NCI-H748 (cell line): ENCODE measurements around the gene TMEM269.
A peak's percentile ranks its signal among the peaks of the same experiment; 100 is the strongest.

Experiments
- DNase-seq: peaks from one replicate; lab custom pipeline; 2025; ENCODE audit not compliant: unreplicated experiment; lab: John Stamatoyannopoulos, UW

The TMEM269 gene

DNA sequence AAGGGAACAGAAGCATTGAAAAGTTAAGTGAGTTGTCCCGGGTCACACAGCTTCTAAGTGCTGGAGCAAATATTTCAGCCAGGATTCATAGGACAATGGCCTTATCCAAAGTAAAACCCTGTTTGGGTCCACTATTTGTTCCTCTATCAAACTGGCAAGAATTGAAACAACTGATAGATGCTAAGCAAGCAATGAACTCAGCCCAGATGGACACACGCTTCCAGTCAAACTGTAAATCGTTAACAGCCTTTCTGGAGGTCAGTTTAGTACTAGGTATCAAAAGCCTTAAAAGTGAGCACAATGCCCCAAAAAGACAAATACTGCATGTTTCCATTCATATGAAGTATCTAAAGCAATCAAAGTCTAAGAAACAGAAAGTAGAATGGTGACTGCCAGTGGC is 33.2 kb downstream of the TMEM269 start:
- DNase-seq, result no peak

DNA sequence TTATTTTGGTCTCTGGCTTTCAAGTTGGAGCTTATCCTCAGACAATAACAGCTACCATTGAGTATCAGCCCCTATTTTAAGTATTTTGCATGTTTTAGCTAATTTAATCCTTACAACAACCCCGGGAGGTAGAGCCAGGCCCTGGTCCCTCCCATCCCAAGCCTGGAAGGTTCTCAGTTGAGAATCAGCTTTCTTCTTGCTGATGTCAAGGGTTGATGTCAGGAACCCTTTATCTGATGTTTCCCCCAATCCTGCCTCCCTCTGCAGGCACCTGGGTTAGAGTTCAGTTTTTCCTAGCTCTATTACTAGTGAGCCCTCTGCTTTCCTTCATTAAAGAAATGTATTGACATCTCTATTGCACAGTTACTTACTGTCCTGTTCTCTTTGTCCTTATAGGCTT is 36.0 kb downstream of the TMEM269 start:
- no peak for DNase-seq

DNA sequence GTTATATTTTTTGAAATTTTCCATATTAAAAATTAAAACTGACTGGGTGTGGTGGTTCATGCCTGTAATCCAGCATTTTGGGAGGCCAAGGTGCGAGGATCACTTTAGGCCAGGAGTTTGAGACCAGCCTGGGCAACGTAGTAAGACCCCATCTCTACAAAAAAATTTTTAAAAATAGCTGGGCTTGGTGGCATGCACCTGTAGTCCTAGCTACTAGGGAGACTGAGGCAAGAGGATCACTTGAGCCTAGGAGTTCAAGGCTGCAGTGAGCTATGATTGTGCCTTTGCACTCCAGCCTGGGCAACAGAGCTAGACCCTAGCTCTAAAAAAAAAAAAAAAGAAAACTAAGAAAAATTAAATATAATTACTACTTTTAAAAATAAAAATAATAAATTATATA is 36.9 kb downstream of the TMEM269 start:
- DNase-seq, result no peak

DNA sequence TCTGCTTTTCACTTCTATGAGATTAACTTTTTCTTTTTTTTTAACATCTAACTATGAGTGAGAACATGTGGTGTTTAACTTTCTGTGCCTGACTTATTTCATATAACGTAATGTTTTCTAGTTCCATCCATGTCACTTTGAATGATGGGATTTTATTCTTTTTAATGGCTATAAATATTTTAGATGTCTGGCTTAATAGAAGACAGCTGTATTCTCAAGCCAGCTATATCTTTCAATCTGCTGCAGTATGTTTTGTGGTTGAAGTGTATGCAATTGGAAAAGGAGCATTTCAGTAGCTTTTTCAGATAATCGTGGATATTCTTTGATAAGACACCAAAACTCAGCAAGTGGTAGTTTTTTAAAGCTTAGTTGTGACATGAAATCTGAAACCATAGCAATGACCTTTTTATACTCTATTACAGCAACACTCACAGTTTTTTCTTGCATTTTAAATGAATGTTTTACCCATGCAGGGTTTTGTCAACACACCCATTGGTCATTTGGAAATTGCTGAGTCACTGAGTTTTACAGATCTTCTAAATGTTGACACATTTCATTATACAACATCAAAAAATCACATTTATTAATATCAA is 38.1 kb downstream of the TMEM269 start:
- peak; percentile 81 for DNase-seq

DNA sequence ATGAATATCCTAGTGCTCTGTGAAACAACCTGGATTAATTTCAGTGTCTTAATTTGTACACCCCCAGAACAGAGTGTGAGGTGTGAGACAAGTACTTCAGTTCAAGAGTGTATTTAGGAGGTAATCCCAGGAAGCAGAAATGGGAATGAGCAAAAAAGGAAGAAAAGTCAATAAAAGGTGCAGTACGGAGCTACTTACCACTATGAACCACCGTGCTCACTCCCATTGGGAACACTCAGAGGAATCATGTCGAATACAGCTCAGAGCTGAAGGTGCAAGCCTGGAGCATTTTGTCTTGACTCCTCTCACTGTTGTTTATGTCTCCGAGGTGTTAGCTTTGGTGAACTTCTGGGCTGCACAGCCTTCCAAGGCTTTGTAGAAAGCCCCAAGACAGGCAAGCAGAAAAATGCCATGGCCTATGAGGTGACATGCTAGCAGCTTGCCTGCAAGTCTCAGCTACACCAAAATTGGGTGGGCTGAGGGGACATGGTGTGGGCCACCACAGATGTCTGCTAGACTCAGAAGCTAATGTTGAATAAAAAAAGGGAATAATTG is 39.8 kb downstream of the TMEM269 start:
- DNase-seq, result no peak

DNA sequence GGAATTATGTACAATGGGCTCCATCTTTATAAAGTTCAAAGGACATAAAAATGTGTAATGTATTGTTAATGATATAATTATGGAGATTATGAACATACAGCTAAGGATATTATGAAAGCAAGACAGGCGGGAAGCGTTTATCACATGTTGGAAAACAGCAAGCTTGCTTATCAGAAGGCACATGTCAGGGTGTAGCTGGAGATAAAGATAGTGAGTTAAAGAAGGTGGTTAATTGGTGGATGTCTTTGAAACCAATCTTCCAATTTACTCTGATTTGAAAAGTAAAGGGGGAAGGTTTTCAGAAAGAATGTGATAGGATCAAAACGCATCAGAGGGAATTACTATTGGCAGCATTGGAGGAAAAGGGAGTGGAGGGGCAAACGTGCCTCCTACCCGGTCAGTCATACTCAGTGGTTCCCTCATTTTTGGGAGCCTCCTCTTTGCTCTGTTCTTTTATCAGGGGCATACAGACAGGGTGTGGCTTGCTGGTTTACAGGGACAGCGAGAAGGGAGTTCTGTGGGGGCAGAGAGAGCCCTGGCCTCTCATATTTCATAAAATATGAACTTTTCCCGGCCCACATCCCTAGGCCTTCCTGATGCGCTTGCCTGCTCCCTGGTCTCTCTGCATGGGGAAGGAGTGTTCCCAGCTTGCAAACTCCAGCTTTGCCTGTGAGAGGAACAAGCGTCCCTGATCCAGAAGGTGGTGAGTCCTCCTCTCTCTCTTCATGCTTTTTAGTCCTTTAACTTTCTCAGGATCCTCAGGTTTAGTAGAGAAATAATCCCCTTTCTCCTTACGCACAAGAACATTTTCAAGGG is 40.5 kb downstream of the TMEM269 start:
- DNase-seq, result no peak

DNA sequence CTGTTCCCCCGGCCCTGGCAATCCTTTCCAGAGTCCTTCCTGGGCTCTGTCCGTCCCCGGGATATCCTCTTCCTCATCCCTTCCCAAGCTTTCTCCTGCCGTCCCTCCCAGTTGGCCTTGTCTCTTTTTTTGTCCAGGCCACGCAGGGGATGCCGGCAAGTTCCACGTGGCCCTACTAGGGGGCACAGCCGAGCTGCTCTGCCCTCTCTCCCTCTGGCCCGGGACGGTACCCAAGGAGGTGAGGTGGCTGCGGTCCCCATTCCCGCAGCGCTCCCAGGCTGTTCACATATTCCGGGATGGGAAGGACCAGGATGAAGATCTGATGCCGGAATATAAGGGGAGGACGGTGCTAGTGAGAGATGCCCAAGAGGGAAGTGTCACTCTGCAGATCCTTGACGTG is 45.8 kb downstream of the TMEM269 start:
- no peak for DNase-seq

DNA sequence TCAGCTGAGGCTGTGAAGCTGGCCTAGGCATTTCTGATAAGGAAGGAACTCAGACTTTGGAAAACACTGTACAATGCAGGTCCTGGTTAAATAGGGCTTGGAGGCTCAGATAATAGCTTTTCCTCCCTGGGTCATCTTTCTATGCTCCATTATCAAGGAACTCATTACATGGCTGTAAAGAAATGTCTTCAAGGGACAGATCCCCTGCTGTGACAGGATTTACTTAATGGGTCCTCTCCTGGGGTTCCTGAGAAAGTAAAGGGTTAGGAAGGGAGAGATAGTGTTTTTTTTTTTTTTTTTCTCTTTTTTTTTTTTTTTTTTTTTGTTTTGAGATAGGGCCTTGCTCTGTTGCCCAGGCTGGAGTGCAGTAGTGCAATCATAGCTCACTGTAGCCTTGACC is 46.5 kb downstream of the TMEM269 start:
- DNase-seq, result no peak

DNA sequence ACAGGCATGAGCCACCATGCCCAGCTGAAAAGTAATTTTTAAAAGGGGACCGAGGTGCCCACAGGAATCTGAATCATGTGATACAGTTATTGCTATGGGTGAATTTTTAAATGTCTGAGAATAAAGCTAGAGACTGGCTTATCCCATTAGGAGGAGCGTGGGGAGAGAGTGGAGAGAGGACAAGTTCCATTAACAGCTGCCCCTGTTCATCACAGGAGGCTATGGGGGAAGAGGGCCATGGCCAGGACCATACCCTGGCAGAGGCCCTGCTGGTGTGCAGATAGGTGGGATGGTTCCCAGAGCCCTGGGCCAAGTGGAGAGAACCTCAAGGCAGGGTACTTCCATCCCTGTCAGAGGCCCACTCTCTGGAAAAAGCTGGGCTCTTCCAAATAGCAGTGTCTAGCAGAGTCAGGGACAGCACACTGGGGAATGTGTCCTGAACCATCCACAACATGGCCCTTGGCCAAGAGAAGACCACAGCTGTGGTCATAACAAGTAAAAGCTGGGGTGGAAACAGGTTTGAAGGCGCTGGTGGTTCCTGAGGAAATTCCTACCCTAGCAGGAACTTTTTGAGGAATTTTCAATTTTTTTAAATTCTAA is 48.0 kb downstream of the TMEM269 start:
- no peak for DNase-seq

DNA sequence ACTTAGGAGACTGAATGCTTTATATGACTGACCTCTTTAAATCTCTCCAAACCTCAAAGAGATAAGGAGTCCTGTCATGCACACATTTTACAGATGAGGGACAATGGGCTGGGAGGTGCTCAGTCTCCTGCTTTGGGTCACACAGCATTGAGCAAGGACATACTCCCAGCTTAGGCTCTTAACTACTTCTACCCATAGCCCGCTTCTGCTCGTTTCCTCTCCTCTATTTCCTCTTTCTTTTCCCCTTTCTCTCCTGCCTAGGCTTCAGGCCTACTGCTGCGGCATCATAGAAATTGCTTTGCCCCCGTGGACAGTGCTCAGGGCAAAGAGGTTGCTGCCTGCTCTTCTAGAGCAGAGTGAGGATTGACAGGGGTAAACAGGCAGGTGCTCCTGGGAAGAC is 49.2 kb downstream of the TMEM269 start:
- DNase-seq, result no peak

DNA sequence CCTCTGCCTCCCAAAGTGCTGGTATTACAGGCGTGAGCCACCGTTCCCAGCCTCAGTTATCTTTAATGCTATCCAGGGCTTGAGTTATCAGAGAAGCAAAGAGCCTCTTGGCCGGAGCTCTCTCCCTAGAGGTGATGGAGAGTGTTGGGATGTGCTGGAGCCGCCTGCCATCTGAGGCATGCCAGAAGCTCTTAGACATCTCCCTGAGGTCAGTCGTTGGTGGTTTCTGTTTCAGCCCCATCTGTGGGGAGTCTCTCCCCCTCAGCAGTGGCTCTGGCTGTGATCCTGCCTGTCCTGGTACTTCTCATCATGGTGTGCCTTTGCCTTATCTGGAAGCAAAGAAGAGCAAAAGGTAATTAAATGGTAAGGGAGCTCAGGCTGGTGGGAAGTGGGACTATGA is 50.0 kb downstream of the TMEM269 start:
- DNase-seq, result no peak

DNA sequence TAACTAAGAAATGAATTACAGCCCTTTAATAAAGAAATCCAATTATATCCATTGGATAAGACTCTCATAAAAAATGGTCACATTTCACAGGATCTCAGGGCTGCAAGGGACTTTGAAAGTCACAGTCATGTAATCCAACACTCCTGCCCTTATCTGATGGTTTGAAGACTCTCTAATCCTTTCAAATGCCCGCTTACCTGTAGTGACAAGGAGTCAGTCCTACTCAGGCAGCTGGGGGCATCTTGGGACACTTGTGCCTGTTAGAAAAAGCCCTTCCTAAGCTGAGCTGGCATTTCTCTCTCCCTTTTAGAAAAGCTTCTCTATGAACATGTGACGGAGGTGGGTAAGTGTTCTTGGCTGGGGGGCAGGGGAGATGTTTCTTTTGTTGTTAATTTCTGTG is 50.6 kb downstream of the TMEM269 start:
- DNase-seq, result no peak

DNA sequence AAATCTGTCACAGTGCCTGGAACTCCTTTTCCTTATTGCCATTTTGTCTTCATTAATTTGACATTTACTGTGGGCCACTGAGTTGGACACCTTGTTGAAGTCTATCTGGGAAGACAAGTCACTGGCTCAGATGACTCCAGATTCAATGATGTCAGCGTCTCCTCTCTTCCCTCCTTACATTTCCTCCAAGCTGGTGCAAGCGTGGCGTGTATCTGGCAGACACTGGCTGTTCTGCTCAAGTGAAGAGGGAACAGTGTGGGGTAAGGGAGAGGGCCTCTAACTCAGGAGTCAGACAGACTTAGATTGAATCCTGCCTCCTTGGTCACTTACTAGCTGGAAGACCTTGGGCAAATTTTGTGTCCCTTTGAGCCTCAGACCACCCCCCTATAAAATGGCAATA is 52.9 kb downstream of the TMEM269 start:
- no peak for DNase-seq

DNA sequence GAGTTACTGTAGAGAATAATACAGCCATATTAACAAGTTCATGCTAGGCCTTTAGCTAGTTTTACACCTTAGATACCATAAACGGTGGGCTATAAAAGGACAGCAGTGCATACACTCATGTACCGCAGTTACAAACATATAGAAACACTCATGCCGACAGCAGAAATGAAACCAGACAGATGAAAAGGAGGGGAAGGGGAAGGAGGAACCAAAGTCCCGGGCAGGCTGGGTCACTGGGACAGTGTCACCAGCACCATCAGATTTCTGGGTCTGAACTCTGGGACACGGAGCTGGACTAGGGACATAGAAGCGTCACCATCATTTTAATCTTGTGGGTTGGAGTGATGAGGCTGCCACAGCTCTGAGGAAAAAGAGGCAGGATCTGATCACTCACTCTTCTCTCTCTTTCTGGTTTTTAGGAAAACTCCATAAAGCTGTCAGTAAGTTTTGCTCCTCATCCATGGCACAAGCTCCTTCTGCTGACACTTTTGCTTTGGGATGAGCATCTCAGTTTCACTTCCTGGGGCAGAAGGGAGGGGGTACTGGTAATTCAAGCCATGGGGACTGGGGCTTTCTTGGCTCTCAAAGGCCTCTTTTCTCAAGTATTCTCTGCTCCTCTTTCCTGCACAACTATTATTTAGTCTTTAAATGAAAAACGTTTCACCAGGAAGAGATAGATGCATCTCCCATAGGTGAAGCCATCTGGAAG is 53.8 kb downstream of the TMEM269 start:
- no peak for DNase-seq

DNA sequence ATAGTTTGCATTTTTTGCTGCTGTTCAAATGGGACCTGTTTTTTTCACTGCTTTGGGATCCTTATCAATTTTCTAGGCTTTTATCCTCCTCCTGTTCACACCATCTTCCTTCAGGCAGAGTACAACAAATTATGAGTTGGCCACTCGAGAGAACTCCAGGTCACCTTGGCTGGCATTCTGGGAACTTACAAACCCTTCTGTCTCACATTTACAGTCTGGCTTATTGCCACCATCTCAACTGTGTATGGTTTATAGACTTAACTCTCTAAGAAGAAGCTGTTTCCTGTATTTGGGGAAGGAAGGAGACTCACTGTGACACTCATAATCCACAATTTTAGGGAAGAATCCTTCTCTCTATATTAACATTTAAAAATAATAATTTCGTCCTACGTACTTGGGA is 56.2 kb downstream of the TMEM269 start:
- DNase-seq, result no peak

DNA sequence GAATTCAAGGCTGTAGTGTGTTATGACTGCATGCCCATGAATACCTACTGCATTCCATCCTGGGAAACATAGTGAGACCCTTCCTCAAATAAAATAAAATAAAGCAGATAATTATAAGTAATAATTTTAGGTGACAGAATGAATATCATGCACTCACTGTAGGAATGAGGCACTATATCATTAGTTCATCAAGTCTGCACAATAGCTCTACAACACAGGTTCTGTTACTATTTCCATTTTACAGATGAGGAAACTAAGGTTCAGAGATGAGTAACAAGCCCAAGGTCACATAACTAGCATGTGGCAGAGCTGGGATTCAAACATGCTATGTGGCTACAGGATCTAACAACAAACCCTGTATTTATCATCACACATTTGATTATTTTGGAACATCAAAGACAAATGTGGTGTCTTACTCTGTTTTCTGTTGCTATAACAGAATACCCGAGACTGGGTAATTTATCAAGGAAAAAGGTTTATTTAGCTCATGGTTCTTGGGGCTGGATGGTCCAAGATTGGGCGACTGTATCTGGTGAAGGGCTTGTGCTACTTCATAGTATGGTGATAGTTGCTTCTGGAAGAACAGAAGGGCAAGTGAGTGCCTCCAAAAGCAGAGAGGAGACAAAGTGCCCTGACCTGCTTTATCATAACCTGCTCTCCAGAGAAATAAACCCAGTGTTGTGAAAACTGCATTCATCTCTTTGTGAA is 56.8 kb downstream of the TMEM269 start:
- no peak for DNase-seq

DNA sequence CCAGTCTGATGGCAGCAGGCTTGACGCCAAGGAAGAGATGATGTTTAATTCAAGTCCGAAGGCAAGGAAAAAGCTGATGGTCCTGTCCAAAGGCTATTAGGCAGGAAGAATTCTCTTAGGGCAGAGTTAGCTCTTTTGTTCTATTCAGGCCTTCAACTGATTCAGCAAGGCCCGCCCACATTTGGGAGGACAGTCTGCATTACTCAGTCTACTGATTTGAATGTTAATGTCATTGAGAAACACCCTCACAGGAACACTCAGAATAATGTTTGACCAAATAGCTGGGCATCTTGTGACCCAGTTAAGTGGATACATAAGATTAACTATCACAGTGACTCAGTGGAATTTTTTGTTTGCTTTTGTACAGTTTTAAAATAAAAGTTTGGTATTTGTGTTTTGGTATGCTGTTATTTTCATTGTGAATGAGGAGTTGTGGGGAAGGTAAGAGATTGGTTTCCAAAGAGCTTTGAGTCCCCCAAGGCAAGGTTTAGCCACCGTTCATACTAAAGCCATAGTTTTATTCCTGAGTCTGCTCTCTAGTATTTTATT is 59.9 kb downstream of the TMEM269 start:
- no peak for DNase-seq

DNA sequence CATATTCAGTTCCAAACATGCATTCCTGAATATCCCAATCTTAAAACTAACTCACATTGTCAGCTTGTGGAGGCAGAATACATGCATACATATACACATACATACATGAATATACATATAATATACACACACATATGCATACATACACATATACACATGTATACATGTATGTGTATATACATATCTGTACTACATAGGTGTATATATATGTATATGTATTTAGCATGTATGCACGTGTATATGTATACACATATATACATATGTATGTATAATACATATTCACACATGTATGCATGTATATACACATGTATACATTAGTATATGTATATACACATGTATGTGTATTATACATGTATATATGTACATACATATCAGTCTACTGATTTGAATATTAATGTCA is 60.4 kb downstream of the TMEM269 start:
- DNase-seq, result no peak

DNA sequence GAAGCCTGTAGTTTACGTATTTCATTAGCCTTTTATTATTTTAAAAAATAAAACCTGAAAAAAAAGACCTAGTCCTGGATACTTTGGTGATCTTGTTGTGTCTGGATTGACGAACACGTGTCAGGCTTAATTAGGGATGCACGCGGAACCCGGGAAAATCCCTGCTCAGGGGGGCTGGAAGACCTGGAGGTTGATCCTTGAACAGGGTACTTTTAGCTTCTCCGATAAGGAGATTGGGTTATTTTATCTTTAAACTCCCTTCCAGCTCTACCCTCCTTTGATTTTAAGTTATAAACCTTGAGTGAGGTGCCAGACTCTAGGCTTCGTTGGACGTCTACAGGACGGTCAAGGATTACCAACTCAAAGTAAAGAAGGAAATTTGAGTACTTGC is 61.1 kb downstream of the TMEM269 start:
- peak; percentile 81 for DNase-seq

DNA sequence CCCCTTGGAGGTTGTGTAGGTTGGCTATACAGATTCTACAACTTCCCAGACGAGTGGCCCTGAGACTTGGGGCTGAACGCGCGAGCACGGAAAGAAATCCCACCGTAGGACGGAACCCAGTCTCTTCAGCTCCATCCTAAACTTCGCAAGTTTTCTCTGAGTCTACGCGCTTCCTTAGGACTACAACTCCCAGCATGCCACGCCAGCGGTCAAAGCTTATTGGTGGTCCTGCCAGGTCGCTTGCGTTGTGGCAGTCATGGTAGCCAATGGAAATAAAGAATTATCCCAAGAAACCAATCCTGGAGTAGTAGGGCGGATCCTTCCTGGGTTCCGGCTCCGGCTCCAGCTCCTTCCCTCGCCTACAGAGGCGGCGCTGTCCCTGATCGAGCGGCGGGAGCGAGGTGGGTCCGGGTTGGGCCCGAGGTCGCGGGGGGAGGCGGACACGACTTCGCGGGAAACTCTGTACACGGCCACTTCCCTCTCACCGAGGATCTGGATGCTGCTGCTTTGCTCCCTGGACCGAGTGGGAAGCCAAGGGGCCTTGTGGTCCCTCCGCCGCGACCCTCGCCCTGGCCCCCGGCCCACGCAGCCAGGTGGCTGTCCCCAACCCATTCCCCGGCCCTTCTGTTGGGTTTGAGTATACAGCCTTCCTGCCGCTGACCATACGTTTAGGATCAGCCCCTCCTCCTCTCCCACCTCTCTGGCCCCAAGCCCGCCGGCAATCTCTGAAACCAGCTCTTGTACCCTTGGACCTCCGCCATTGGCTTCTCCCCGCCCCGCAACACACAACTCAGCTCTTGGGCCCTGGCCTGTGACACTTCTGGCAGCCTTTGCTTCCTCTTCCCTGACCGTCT is 61.7 kb downstream of the TMEM269 start, which contains the start of gene ZNF691:
TSS of gene ZNF691 (plus strand) at position 357 of the 854 bp plus-strand sequence. CDS start 3,046 bp downstream, outside the sequence.
- peak; percentile 100 for DNase-seq
